Keratinocyte (primary cell): Measurements from ENCODE around the gene RAP2A.

Experiments used
- EZH2 ChIP-seq: IDR thresholded peaks from one replicate; pipeline ENCODE4 v1.6.1; 2012; ENCODE audit warnings: inconsistent platforms, mild to moderate bottlenecking, low read length, moderate library complexity
- TF ChIP-seq, protein P1 (sequence below), 3 experiments: IDR thresholded peaks in 1 of 3; conservative IDR thresholded peaks in 1 of 3; optimal IDR thresholded peaks in 1 of 3; 2 replicates in 2 of 3; 3 replicates in 1 of 3; pipeline versions ENCODE3 to v1.5.1; 2011; ENCODE audit warnings: low read length in 3 of 3, mild to moderate bottlenecking in 3 of 3, moderate library complexity in 2 of 3, control low read depth in 1 of 3, inconsistent platforms in 1 of 3; ENCODE audit not compliant: insufficient read depth in 2 of 3; ENCODE audit errors: extremely low read depth in 1 of 3

DNA sequence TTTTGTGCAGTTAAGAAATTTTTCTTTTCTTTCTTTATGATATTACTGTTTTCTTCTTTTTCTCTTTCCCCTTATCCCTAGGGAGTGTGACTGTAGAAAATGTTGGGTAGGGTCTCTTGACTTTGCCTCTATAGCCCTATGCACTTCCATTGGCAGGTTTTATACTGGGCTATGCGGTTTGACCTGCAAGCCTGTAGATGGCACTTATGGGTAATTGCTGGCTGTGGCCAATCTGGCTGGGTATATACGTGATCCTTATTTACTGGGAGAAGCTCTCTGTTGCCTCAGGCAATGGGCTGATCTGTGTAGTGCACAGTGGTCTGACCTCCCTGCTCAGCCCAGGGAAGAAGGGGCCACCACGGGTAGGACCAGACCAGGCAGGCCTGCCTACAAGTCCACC is 78.8 kb downstream of the RAP2A start:
- TF ChIP-seq, protein P1, sequence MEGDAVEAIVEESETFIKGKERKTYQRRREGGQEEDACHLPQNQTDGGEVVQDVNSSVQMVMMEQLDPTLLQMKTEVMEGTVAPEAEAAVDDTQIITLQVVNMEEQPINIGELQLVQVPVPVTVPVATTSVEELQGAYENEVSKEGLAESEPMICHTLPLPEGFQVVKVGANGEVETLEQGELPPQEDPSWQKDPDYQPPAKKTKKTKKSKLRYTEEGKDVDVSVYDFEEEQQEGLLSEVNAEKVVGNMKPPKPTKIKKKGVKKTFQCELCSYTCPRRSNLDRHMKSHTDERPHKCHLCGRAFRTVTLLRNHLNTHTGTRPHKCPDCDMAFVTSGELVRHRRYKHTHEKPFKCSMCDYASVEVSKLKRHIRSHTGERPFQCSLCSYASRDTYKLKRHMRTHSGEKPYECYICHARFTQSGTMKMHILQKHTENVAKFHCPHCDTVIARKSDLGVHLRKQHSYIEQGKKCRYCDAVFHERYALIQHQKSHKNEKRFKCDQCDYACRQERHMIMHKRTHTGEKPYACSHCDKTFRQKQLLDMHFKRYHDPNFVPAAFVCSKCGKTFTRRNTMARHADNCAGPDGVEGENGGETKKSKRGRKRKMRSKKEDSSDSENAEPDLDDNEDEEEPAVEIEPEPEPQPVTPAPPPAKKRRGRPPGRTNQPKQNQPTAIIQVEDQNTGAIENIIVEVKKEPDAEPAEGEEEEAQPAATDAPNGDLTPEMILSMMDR (optimal IDR thresholded peaks at IDR 0.05 in 1 of 3, IDR thresholded peaks at IDR 0.05 in 1 of 3, conservative IDR thresholded peaks at IDR 0.05 in 1 of 3; ENCODE audit: extremely low read depth in 1 of 3, insufficient read depth in 2 of 3, low read length in 3 of 3): peak in 2 of 3 experiments; percentile 15 to 16
- TF ChIP-seq EZH2: no peak
